ENCODE measurements around the gene POLK. TPM values are rescaled to one million over a fixed set of nuclear protein-coding genes. Genes with fewer than 3 reads are reported as not detected.

Gene POLK
- total RNA-seq, 1 experiment from 2014 or later, result 36.5 TPM

DNA sequence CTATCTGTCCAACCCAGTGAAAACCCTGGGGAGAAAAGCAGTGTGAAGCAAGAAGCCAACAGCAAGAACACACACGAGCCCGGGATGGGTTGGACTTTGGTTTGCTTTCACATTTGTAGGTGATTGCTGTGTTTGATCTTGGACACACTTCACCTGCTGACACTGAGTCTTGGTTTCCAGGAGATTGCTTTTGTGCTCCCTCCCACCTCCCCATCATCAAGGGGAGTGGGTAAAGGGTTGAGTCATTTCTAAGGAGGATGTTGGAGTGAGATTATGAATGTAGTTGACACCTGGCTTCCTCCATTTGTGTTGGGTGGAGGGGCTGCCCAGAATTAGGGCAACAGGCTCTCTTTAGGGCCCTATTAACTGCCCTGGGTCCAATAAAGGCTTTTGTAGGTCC lies 137.0 kb downstream of the POLK start:
- no peak for DNase-seq (ENCODE audit: low read depth)

Other genes starting within 250 kb of the POLK start
- gene HMGCR, start 174.7 kb upstream of the POLK start, total RNA-seq (2014; rRNA removed; shearing (Covaris generic)), result 28.4 and 33.9 TPM in 2 replicates
- 14.1 and 19.9 TPM in 2 replicates for gene CERT1, start 262 bp upstream of the POLK start, total RNA-seq (2014; rRNA removed; shearing (Covaris generic))
- not detected in 2 replicates for gene ANKDD1B, start 99.6 kb downstream of the POLK start, total RNA-seq (2014; rRNA removed; shearing (Covaris generic))
- gene POC5, start 205.5 kb downstream of the POLK start, total RNA-seq (2014; rRNA removed; shearing (Covaris generic)), result 25.1 and 35.0 TPM in 2 replicates